GM18499 (cell line): ENCODE results near the gene RNF213.
A peak's percentile ranks its signal among the peaks of the same experiment; 100 is the strongest.

Experiments used
- ATAC-seq: cut with Tn5 transposase; IDR thresholded peaks from one replicate; pipeline ENCODE4 v1.9.1; 2021; ENCODE audit warnings: moderate number of reproducible peaks; ENCODE audit not compliant: insufficient read depth, unreplicated experiment

The RNF213 gene

GRCh38 chr17:80260791-80261158, at the start of gene RNF213:
Gene RNF213, plus strand, starts transcription at chr17:80260852. Its CDS starts 2,830 bp downstream, at chr17:80263682.
- no peak for ATAC-seq

DNA sequence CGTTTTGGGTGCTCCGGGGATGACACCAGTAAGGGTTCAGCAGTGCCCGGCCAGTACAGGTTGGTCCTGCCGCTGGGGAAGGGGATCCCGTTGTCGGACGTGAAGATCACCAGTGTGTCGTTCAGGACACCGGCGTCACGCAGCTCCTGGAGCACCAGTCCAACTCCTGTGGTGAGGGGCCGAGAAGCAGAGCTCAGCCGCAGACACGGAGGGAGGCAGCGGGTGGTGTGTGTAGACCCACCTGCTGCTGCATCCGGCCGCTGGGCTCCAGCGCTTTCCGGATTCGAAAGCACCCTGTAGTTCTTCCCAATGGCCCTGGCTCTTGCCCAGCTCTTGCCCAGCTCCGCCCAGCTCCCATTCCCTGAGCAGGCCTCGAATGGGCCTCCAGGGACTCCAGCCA, 48.5 kb upstream of the RNF213 start:
- ATAC-seq: no peak

DNA sequence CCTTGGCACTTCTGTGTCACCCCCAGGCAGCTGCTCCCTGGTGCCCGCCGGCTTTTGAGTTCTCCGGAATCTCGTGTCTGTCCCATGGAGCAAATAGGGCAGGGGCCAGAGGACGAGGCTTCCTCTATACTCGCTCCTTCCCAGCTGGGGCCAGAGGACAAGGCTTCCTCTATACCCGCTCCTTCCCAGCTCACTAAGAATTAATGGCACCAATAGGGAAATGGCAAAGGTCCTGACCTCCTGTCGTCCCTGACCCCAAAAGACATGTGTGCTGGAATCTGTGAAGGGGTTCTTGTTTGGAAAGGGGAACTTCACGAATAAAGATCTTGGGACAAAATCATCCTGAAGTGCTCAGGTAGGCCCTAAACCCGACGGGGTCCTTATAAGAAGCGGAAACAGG, 48.1 kb upstream of the RNF213 start:
- no peak for ATAC-seq

- no peak for ATAC-seq
Observed at GRCh38 chr17:80212962-80213642, 47.5 kb upstream of the RNF213 start.

DNA sequence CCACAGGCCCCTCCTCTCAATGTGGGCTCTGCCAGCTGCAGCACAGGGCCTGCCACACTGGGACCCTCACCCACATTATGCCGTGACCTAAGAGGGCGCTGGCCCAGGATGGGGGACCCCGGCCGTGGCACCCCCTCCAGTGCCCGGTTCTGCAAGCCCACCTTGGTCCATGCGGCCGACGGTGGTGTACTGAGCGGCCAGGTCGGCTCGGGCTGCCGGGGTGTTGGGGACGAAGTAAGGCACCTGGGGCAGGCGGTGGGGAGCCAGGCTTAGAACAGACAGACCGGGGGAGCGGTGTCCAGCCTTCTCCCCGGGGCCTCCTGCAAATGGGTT, 47.0 kb upstream of the RNF213 start:
- ATAC-seq: no peak

DNA sequence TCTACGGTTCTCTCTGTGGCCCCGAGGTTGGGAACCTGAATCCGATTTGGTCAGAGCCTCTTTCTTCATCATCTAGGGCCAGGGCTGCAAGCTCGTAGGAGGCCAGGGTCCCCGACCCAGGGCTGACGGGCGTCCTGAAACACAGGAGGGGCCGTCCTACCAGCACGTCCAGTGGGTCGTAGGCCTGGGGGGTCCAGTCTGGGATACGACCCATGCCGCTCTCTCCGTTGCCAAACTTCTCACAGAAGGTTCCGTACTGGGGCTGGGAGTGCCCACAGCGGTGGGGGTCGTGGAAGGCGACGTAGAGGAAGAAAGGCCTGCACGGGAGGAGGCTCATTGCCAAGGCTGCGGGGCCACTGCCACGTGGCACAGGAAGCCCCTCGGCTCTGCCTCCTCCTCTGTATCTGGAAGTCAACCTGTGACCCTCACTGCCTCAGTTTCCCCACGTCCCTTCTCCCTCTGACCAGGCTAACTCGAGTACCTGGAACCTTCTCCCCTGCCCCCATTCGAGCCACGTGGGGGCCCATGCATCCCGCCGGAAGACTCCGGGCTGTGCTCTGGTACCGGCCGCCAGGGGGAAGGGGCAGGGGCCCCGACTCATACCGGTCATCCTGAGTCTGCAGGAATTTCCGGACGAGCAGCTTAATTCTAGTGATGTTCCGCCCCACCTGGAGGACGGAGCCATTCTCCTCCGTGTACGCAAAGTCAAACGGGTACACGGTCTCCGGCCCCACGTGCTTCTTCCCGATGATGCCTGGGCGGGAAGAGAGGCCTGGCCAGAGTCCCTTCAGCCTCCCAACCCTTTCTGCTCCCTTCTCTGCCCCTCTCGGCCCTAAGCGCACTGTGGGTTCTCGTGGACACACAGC, 46.4 kb upstream of the RNF213 start:
- ATAC-seq: no peak

DNA sequence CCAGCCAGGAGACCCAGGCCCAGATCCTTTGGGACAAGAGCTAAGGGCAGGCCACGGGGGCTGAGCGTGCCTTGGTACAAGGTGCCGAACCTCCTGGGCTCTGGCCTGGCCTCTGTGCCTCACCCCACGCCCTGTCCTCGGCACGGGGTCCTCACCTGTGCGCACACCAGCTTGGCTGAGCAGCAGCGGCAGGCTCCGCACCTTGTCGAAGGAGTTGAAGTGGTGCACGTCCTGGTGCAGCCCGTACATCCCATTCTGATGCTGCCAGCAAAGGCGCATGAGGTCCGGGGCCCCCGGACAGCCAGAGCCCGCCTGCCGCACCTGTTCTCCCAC, 45.8 kb upstream of the RNF213 start:
- ATAC-seq: no peak

DNA sequence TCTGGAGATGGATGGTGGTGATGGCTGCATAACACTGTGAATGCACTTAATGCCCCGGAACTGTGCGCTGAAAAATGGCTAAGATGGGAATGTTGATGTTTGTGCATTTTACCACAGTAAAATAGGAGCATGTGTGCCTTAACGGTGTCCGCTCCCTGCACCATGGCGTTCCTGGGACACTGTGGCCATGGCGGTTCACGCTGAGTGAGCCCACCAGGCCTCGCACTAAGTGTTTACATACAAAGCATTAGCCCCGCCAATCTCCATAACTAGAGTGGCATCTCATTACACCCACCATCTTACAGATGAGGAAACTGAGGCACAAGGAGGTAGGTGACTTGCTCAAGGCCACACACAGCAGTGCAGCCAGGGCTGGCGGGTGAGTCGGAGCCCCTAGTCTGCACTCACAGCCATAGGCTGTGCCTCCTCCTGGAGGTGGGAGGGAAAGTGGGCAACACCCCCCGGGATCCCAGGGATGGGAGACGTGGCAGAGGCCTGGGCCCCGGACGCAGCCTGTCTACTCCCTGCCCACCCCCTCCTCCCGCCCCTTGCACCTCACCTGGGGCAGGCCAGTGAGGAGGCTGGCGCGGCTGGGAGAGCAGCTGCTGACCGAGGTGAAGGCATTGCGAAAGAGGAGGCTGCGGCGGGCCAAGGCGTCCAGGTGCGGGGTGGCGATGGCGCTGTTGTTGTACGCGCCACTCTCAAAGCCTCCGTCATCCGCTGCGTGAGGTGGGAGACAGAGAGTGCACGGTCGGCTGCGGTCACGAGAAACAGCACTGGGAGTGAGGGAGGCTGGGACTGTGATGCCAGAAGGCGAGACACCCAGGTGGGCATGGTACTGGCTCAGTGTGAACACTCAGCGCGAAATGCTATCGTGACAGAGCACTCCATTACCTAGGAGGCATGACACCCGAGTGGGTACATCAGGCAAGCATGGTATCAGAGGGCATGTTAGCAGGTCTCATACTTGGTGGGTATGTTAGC, 43.9 kb upstream of the RNF213 start:
- ATAC-seq: no peak

DNA sequence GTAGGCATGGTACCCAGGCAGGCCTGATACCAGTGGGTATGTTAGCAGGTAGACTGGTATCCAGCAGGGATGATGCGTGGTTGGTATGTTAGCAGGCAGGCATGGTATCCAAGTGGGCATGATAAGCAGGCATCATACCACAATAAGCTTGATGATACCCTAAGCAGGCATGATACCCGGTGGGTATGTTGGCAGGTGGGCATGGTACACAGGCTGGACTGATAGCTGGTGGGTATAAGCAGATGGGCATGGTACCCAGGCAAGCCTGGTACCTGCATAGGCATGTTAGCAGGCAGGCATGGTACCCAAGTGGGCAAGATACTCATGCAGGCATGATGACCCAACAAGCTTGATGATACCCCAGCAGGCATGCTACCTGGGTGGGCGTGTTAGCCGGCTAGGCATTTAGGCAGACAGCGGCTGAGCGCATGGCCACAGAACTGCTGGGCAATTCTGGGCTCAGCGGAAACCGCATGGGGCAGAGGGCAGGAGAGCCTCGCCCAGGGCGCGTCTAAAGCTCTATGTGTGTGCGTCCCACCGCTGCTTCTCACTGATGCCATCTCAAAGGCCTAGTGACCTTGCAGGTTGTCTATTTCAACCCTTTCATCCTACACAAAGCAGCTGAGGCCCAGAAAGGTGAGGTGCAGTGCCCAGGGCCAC, 42.8 kb upstream of the RNF213 start:
- ATAC-seq: no peak

DNA sequence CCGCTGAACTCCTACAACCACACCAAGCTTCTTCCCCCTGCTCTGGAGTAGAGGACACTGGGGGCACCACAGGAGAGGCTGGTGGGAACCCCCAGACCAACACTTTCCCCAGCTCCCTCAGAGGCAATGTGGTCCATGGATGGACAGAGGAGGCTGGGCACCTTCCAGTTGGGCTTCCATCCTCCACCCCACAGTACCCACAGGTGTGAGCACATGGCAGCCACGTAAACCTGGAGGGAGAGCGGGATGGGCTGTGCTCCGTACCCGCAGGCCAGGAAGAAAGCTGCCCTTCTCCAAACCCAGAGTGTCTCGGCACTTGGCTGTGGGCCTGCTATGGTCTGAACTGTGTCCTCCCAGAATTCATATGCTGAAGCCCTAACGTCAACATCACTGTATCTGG, 42.3 kb upstream of the RNF213 start:
- no peak for ATAC-seq

- ATAC-seq: peak; percentile 52
Observed at GRCh38 chr17:80219013-80219762, 41.5 kb upstream of the RNF213 start.

DNA sequence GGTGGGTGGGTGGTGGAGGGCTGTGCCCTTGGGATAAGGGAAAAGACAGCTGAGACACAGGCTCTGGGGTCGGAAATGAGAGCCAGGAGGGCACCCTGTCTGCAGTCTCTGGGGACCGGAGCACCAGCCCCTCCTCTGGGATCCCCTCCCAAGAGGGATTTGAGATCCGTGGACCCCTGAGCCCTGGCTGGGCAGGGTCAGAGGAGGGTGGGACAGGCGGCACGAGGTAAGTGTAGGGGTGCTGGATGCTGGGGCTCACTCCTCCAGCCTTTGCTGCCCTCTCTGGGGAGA, 40.9 kb upstream of the RNF213 start:
- peak; percentile 7 for ATAC-seq

- no peak for ATAC-seq
Observed at GRCh38 chr17:80220054-80220735, 40.5 kb upstream of the RNF213 start, which contains the start of the genes SGSH and SLC26A11. Gene SGSH, minus strand, starts transcription at chr17:80220333. Its CDS starts 20 bp downstream, at chr17:80220313. Gene SLC26A11, plus strand, starts transcription at chr17:80220427. Its CDS starts 1,134 bp downstream, at chr17:80221561.

DNA sequence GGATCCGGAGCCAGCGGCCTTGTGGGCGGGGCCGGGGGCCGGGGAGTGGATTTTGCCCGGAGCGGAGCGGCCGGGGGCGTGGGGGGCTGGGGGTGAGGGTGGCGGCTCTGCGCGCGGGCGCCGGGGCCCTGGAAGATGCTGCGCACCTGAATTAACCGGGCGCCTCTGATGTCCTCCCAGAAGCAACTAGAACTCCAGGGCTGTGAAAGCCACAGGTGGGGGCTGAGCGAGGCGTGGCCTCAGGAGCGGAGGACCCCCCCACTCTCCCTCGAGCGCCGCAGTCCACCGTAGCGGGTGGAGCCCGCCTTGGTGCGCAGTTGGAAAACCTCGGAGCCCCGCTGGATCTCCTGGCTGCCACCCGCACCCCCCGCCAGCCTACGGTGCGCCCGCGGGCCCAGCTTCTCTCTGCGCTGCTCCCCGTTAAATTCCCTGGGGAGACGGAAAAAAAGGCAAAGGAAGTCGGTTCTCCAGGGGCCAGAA, 39.9 kb upstream of the RNF213 start:
- no peak for ATAC-seq

DNA sequence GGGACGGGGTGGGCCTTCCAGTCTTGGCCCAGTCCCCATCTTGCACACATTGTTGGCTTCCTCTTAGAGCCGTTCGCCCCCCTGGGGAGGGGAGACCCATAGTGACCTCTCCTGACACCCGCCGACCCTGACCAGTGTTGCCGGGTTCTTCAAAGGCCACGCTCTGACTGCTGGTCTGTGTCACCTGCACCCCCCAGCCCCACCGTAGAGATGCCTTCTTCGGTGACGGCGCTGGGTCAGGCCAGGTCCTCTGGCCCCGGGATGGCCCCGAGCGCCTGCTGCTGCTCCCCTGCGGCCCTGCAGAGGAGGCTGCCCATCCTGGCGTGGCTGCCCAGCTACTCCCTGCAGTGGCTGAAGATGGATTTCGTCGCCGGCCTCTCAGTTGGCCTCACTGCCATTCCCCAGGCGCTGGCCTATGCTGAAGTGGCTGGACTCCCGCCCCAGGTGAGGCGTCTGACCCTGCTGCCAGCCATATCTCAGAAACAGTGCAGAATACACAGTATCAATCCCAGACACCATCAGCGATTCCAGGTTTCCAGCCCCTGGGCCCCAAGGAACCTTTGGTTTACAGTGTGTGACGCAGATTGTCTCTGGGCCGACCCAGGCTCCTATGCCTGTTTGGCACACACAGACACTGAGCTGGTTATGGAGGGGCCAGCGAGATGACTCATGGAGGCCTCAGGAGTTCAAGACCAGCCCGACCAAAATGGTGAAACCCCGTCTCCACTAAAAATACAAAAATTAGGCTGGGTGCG, 39.1 kb upstream of the RNF213 start:
- no peak for ATAC-seq

DNA sequence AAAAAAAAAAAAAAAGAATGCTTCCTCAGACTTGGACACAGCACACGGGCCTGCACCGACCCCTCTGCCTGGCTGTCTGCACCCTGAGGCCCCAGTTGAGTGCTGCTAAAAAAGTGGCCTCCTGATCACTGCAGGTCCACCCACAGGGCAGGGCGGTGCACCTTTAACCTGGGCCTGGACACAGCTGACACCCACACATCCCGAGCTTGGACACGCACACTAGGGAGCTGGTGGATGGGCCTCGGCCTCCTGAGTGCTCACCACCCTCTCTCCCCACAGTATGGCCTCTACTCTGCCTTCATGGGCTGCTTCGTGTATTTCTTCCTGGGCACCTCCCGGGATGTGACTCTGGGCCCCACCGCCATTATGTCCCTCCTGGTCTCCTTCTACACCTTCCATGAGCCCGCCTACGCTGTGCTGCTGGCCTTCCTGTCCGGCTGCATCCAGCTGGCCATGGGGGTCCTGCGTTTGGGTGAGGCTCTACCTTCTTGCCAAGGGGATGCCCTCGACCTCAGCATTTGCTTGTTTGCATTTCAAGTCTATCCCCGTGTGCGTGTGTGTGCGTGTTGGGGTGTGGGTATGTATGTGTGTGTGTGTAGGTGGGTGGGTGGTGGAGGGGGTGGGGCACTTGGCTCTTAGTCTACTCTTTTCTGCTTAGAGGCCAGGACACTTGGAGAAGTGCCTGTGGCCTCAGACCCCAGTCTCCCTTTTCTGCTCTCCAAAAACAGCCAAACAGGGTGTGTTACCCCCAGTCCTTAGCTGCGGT, 38.1 kb upstream of the RNF213 start:
- no peak for ATAC-seq

- no peak for ATAC-seq
Observed at GRCh38 chr17:80223142-80223815, 37.4 kb upstream of the RNF213 start.
